Neural cell (in vitro differentiated cells): ENCODE results near the gene TCFL5.

Experiments used
- CTCF ChIP-seq: fragments of 450-650 bp; IDR thresholded peaks from 2 replicates; pipeline ENCODE4 v1.5.1; 2014; ENCODE audit warnings: antibody characterized with exemption, mild to moderate bottlenecking, moderate library complexity; ENCODE audit not compliant: poor library complexity, severe bottlenecking
- POLR2AphosphoS5 ChIP-seq: IDR thresholded peaks from 2 replicates; pipeline ENCODE4 v1.6.1; 2012
- RAD21 ChIP-seq: fragments of 450-650 bp; conservative IDR thresholded peaks from 2 replicates; pipeline ENCODE4 v1.6.1; 2014; ENCODE audit warnings: antibody characterized with exemption, mild to moderate bottlenecking, moderate library complexity
- REST ChIP-seq: IDR thresholded peaks from 2 replicates; pipeline ENCODE4 v1.6.1; 2012; ENCODE audit warnings: borderline replicate concordance
- SMC3 ChIP-seq: fragments of 450-650 bp; conservative IDR thresholded peaks from 2 replicates; pipeline ENCODE4 v1.6.1; 2014; ENCODE audit warnings: antibody characterized with exemption, mild to moderate bottlenecking, moderate library complexity; ENCODE audit not compliant: poor library complexity
- TAF1 ChIP-seq: IDR thresholded peaks from 2 replicates; pipeline ENCODE4 v1.6.1; 2012; ENCODE audit warnings: low read depth

DNA sequence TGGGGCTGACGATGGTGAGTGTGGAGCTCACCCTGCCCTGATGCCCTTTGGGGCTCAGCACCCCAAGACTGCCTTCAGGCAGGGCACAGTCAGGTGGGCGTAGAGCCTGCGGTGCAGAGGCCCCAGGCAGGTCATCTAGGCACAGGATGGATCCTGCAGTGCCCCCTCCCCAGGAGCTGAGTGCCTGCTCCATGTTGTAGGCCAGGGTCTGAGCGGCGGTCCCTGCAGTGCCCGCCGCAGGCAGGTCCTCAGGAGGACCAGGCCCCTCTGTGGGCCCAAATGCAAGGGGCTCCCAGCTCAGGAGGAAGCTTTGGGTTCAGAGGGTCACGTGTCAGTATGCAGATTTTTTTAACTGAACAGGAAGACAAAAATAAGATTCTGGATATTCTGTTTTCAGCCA, 62.6 kb downstream of the TCFL5 start:
- TF ChIP-seq REST (no peak), POLR2AphosphoS5 (no peak), CTCF (no peak), RAD21 (no peak), SMC3 (no peak), TAF1 (no peak)
